GM20431 (cell line): Measurements from ENCODE around the gene EEF1A2.

Experiments
- in situ Hi-C: fragments of 300-500 bp; cut with MseI, MboI; formaldehyde crosslinking; loops from one replicate; pipeline ENCODE4 v1.15.0; 2020; ENCODE audit warnings: low sequenced_read_pairs; ENCODE audit not compliant: unreplicated experiment

EEF1A2 gene

GRCh38 chr20:63458170-63459069, 40.5 kb downstream of the EEF1A2 start:
- in situ Hi-C loops = no loop called here

DNA sequence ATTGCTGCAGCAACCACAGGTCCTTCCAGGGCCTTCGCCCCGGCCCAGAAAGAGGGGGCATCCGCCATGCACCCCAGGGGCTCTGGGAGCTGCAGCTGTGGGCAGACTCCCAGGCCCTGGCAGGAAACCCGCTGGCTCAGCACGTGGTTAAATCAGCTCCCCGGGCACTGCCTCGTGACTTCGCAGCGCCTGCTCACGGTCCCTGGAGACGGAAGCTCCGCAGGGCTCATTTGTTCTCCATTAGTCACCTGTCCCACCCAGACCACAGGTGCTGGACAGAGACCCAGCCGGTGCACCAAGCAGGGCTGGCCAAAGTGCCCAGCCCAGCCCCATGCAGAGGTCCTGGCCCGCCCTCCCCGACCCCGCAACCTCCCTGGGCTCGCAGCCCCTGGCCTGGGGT, 41.1 kb downstream of the EEF1A2 start:
- in situ Hi-C loops = no loop called here

DNA sequence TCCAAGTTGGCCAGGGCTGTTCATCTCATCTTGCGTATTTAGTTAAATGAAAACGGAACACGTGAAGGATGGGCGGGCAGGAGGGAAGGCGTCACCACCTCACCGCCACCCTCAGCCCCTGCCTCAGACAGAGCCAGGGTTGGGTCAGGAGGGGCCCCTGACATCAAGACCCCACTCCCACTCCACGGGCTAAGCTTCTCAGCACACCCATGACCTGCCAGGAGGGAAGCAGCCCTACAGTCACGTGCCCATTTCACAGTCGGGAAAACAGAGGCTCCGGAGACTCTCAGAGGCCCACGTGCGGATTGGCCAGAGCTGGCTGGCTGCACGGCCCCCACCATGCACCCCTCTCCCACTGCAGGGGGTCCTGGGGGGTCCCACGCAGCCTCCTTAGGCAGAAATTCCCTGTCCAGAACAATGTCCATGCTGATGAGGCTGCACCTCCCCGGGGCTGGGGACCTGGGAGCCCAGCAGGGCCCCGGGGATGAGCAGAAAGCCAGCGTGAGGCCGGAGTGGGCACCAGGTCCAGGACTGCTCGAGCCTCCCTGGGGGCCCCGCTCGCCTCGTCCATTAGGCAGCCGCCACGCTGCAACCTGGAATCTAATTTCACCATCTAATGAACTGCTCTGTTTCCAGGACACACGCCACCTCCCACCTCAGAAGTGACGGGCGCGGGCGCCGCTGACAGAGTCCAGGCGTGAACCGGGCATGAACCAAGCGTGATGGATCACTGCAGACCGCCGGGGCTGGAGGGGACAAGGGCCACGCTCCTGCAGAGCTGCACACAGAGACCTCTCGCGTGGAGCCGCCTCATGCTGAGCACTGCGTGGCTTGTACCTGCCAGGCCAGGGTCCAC, 42.2 kb downstream of the EEF1A2 start:
- in situ Hi-C loops = no loop called here

GRCh38 chr20:63455568-63455859, 43.4 kb downstream of the EEF1A2 start:
- in situ Hi-C loops = no loop called here

DNA sequence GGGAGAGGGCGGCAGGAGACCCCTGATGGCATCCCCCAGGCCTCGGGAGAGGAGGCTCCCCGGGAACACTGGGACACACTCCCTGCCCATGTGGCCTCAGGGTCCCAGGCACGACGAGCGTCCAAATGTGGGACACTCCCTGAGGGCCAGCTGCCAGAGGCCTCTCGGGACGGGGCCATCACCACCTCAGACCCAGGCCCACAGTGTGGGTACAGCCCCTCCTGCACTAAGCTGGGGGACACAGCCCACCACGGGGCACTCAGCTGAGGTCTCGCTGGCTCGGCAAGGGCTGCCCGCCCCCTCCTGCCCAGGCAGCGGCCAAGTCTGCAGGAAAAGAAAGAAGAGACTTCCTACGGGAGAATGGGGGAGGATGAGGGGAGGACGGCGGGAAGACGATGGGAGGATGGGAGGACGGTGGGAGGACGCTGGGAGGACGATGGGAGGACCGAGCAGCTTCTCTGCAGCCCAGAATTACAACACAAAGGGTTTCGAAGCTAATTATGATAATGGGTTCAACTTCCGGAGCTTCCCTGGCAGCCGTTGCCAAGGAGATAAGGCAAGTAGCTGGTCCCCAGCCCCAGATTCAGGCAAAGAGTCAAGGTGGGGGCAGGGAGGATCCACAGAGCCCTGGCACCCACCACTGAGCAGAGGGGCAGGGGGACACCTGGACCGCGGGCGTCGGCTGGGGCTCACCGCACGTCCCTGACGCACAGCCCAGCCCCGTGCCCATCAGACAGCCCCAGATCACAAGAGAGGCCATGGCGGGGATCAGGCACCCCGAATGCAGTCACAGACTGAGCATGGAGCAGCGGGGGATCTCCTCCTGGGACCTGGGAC, 43.9 kb downstream of the EEF1A2 start:
- in situ Hi-C loops = no loop called here

GRCh38 chr20:63452821-63453523, 45.9 kb downstream of the EEF1A2 start:
- in situ Hi-C loops = no loop called here

DNA sequence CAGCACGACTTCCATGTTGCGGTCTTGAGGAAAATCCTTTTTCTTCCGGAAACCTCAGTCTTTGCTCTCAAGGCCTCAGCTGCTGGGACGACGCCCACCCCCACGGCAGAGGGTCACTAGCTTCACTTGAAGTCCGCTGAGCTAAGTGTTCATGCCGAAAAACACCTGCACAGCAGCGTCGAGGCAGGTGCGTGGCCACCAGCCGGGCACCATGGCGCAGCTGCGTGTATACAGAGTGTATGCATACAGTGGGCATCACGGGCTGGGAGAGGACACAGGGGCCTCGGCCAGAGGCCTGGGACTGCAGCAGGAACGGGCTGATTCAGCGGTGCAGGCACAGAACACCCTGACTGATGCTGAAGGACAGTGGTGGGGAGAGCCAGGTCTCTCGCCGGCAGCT, 46.5 kb downstream of the EEF1A2 start:
- in situ Hi-C loops = no loop called here

DNA sequence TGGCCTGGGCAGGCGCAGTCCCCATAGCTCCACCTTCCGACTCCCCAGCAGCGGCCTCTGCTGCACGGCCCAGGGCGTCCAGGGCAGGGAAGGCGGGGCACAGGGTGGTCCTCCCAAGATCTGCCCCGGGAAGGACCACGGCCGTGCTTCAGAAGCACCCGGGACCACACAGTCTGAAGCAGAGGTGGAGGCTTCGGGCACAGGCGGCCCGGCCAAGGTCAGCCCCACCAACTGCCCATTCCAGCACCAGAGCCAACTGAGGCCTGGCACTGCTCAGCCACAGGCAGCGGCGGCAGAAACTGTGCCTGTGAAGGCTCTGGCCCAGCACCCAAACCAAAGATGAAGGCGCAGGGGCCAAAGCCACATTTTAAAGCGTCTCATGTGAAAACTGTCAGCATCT, 47.1 kb downstream of the EEF1A2 start:
- in situ Hi-C loops = no loop called here

DNA sequence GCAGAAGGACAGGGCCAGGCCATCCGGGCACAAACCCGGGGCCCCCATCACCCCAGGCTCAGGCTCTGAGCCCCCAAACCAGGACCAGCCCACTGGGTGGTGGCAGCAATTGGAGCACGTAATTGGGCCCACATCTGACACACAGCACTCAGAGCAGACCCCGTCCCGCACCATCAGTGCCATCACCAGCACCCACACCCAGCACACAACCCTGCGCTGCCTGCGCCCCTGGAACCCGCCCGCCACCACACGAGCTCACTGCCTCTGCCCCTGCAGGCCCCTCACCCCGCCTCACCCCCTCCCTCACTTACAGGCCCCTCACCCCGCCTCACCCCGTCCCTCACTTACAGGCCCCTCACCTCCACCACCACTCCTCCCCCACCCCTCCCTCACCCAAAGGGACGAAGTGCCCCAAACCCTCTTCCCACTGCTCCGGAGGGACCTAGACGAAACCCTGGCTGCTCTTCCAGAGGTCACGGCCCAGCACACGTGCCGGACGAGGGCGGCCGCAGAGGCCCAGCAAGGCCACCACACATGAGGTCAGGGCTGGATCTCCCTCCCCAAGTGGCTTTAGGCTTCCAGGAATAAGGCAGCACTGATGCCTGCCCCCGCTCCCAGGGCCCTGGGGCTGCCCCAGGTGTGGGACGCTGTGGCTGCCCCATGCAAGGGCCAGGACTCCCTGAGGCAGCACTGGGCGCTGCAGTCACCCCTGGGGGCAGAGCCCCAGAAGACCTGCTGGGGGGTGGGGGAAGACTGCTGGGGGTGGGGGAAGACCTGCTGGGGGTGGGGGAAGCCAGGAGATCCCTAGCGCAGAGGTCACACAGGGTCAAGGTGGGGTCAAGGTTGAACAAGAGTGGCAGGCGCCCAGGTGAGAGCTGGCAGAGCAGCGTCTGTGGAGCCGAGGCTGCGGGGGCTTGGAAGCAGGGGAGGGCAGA, 48.8 kb downstream of the EEF1A2 start:
- in situ Hi-C loops = no loop called here

- in situ Hi-C loops = no loop called here
These were observed 49.9 kb downstream of the EEF1A2 start for GRCh38 chr20:63449025-63449424.

- in situ Hi-C loops = no loop called here
These were observed 50.9 kb downstream of the EEF1A2 start for GRCh38 chr20:63448031-63448430.

GRCh38 chr20:63447320-63447719, 51.6 kb downstream of the EEF1A2 start:
- in situ Hi-C loops = no loop called here

GRCh38 chr20:63446216-63447024, 52.5 kb downstream of the EEF1A2 start:
- in situ Hi-C loops = no loop called here

- in situ Hi-C loops = no loop called here
These were observed 53.7 kb downstream of the EEF1A2 start for GRCh38 chr20:63445075-63445734.

DNA sequence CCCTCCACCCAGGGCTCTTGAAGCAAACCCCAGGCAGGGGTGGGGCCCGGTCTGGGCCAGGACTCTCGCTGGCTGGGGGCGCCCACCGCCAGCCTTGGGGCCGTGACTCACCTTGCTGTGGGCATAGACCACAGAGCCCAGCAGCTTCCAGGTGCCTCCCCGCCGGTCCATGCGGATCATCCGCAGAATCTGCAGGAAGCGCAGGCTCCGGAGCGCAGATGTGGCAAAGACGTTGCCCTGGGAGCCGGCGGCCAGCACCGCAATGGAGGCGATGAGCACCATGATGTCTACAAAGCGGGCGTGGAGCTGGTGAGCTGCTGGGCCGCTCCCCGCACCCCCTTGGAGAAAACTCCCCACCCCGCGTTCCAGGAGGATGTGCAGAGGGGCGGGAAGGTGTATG, 54.3 kb downstream of the EEF1A2 start:
- in situ Hi-C loops = no loop called here

DNA sequence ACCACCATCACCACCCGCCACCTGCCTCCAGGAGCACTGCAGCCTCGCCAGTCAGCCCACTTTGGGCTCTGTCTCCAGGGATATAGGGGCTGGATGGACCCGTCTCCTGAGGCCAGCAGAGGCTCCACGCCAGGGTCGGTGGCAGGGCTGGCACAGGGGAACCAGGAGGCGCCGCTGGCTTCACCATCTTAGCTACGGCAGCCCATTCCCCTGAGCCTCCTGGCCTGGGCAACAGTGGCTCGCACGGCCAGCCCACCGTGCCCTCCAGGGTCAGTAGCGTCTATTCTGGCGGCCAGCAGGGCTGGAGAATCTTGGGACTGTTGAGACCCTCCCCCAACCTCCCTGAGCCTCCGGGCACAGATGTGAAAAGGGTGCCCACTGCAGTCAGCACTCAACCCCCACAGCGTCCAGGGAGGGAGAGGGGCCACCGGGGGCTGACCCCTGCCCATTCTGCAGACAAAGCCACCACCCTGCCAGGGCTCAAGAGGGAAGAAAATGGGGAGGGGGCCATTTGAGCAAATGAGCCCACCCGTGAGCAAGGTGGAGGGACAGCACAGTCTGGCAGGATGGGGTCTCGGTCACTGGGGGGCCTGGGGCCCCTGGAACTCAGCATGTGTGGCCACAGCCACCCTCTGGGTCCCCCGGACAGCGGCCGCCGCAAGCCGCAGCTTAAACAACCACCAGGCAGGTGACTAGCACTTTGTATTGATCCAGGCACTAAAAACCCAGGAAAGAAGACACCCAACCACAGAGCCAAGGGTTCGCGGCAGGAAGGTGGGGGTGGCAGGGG, 55.1 kb downstream of the EEF1A2 start:
- in situ Hi-C loops = no loop called here

DNA sequence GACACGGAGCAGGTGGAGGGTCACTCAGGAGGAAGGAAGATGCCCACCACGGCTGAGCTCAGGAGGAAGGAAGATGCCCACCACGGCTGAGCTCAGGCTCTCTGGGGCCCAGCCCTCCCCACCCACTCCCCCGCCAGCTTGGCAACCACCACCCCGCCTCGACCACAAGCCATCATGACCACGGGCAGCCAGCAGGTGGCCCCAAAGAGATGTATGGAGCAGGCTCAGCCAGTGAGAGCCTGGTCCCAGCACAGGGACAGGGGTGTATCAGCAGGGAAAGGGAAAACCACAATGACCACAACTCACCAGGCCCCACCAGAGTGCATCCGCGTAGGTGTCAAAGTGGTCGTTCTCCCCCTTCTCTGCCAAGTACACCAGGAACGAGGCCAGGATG, 56.8 kb downstream of the EEF1A2 start:
- in situ Hi-C loops = no loop called here
